ENCODE measurements around the gene STAT6. TPM values are rescaled to one million over a fixed set of nuclear protein-coding genes. Genes with fewer than 3 reads are reported as not detected.

The STAT6 gene, protein sequence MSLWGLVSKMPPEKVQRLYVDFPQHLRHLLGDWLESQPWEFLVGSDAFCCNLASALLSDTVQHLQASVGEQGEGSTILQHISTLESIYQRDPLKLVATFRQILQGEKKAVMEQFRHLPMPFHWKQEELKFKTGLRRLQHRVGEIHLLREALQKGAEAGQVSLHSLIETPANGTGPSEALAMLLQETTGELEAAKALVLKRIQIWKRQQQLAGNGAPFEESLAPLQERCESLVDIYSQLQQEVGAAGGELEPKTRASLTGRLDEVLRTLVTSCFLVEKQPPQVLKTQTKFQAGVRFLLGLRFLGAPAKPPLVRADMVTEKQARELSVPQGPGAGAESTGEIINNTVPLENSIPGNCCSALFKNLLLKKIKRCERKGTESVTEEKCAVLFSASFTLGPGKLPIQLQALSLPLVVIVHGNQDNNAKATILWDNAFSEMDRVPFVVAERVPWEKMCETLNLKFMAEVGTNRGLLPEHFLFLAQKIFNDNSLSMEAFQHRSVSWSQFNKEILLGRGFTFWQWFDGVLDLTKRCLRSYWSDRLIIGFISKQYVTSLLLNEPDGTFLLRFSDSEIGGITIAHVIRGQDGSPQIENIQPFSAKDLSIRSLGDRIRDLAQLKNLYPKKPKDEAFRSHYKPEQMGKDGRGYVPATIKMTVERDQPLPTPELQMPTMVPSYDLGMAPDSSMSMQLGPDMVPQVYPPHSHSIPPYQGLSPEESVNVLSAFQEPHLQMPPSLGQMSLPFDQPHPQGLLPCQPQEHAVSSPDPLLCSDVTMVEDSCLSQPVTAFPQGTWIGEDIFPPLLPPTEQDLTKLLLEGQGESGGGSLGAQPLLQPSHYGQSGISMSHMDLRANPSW
- 10 to 100 TPM; 32.6 to 53.5 (median 40.8) TPM for polyA plus RNA-seq (ENCODE audit: insufficient read length in 10 of 10)
- long read RNA-seq, donor 1, partial matches to known transcripts, result 0 of 2 reads
- long read RNA-seq, donor 1, other reads (novel, unspliced or antisense), result 0 of 2 reads
- long read RNA-seq, donor 2, partial matches to known transcripts, result 118 of 119 reads
- long read RNA-seq, donor 2, other reads (novel, unspliced or antisense), result 0 of 119 reads
- long read RNA-seq, donor 3, result 0 reads
- long read RNA-seq, donor 4, partial matches to known transcripts, result 0 of 3 reads
- long read RNA-seq, donor 4, other reads (novel, unspliced or antisense), result 0 of 3 reads
- long read RNA-seq, donor 5, partial matches to known transcripts, result 46 of 56 reads
- long read RNA-seq, donor 5, other reads (novel, unspliced or antisense), result 8 of 56 reads
- long read RNA-seq, donor 6, partial matches to known transcripts, result 5 of 6 reads
- long read RNA-seq, donor 6, other reads (novel, unspliced or antisense), result 0 of 6 reads
- long read RNA-seq, donor 7, full-length matches to known transcripts, result 7 of 23 reads
- long read RNA-seq, donor 7, partial matches to known transcripts, result 10 of 23 reads
- long read RNA-seq, donor 7, other reads (novel, unspliced or antisense), result 6 of 23 reads
- long read RNA-seq, donor 8, partial matches to known transcripts, result 0 of 2 reads
- long read RNA-seq, donor 8, other reads (novel, unspliced or antisense), result 0 of 2 reads
- long read RNA-seq, donor 9, partial matches to known transcripts, result 0 of 1 reads
- long read RNA-seq, donor 9, other reads (novel, unspliced or antisense), result 0 of 1 reads

- peak; percentile 83 to 94 (median 84) for DNase-seq
Observed at GRCh38 chr12:57111031-57111734, at the start of gene STAT6. STAT6 (minus strand) TSS chr12:57111362; CDS start chr12:57108278, 3,084 bp downstream.

GRCh38 chr12:57160741-57161140 is 49.6 kb upstream of the STAT6 start:
- DNase-seq, result no peak

GRCh38 chr12:57160040-57160439 is 48.9 kb upstream of the STAT6 start:
- DNase-seq, result no peak

DNA sequence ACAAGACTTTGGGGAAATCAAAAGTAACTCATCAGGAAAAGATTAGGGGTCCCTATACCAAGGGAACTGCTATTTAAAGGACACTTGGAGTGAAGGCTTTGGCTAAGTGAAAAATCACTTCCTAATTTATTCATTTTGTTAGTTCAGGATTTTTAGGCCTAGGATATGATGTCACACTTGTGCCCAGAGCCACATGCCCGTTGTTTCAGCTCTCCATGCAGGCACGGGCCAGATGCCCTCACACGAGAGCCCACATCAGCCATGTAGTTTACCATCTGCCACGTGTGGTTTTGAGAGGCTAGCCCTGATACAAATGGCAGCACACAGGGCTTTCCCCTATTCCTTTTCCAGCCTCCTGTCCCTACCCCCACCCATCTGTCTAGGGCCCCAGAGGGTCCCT is 48.1 kb upstream of the STAT6 start:
- DNase-seq, result no peak

GRCh38 chr12:57158665-57159064 is 47.5 kb upstream of the STAT6 start:
- no peak for DNase-seq

DNA sequence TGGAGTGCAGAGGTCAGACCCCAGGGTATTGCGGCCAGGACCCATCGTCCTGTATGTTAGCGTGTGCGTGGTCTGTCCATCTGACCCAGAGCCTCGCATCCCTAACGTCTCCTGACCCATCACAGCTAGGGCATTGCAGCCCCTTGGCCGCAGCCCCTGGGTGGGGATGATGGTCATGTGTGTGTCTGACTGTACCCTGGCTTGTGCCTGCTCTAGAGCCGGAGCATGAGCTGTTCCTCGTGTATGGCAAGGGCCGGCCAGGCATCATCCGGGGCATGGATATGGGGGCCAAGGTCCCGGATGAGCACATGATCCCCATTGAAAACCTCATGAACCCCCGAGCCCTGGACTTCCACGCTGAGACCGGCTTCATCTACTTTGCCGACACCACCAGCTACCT is 47.0 kb upstream of the STAT6 start:
- no peak for DNase-seq

GRCh38 chr12:57157588-57158173 is 46.5 kb upstream of the STAT6 start:
- no peak for DNase-seq

DNA sequence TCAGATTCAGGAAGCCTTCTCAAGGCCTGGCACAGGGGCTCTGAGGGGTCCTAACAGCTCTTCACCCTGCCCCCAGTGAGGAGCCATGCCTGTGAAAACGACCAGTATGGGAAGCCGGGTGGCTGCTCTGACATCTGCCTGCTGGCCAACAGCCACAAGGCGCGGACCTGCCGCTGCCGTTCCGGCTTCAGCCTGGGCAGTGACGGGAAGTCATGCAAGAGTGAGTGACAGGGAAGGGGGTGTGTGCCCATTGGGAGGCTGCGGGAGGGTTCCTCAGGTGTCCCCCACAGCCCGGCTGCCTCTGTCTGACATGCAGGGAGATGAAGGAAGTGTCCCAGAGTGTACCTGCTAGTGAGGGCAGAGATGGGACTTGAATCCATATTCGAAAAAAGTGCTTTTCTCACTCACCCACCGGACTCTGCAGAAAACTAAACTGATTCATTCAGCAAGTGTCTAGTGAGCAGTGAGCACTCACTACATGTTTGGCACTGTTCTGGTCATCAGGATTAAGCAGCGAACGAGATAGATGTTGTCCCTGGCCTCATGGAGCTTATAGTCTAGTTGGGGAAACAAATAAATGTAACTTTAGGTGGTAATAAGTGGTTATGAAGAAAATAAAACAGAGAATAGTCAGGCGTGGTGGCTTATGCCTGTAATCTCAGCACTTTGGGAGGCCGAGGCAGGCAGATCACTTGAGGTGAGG is 45.7 kb upstream of the STAT6 start:
- DNase-seq, result no peak

DNA sequence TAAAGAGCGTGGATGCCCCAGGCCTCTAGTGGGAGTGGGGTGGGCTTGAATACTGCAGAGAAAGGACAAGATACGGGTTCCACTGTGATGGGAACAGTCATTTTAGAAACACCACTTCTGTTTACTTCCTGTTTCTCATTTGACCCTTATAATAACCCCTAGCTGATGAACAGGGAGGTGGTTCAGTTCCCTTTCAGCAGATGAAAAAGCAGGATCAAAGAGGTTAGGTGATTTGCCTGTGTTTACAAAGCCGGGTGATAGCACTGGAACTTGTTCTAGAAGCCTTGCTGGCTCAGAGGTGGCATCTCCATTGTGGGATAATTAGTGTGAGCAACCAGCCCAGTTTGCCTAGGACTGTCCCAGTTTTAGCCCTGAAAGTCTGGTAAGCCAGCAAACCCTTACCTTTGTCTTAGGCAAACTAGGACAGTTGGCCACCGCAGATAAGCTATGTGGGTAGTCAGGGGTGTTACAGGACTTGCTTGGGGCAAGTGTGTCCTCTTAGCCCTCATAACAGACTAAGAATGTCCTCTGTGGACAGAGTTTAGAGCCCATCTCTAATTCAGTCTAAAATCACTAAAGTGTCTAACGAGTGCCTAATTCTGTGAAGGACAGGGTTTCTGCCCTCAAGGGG is 43.8 kb upstream of the STAT6 start:
- DNase-seq, result no peak

- no peak for DNase-seq
Observed at GRCh38 chr12:57154076-57154475, 42.9 kb upstream of the STAT6 start.

GRCh38 chr12:57153415-57153997 is 42.3 kb upstream of the STAT6 start:
- no peak for DNase-seq

DNA sequence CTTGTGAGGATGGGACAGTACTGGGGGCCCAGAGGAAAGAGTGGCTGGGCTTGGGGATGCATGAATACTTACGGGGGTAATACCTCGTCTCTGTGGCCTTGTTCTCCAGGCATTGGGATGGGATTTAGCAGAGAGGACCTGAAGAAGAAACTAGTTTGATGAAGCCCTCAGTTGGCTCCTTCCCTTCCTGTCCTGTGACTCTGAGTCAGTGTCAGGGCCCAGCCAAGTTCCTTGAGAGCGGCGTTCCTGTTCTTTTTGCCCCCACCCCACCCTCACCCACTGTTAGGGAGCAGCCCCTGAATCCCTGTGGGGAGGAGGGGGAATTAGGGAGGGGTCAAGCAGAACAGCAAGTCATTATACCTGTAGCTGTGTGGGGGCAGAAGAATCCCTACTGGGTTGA is 41.5 kb upstream of the STAT6 start:
- DNase-seq, result peak in 1 of 3 donors; percentile 60

- peak in 2 of 3 donors; percentile 82 to 90 for DNase-seq
Observed at GRCh38 chr12:57151741-57152630, 40.8 kb upstream of the STAT6 start.

- DNase-seq, result no peak
Observed at GRCh38 chr12:57150400-57151000, 39.3 kb upstream of the STAT6 start.

DNA sequence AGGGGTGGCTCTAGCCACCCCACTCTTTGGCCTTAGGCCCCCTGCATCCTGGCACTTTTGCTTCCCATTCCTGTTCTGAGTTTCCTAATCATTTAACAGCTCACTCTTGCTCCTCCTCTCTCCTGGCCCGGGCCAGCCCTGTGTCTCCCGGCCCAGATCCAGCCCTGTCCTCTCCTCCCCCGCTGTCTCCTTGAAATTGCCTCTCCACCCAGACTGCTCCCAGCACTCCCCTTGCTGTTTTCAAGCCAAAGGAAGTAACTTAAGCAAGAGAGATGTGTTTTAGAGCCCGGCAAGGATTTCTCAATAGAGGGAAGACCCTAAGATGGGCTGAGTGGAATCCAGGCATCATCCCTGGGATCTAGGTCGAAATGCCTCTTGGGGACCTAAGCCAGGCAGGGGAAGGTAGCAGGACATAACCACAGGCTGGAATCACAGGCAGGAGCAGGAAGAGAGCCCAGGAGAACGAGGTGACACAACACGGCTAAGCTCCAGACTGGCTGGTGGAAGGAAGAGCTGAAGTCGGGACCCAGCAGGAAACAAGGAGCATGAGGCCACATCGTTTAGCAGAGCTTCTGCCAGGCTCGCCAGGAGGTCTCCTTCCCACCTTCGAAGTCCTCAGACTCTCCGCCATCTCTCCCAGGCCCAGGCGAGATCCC is 38.2 kb upstream of the STAT6 start:
- peak in 2 of 3 donors; percentile 87 to 94 for DNase-seq
